ENCODE measurements around the gene MPV17. TPM values are rescaled to one million over a fixed set of nuclear protein-coding genes. Genes with fewer than 3 reads are reported as not detected.

MPV17 gene
- total RNA-seq, 2 donors from 2014 or later, result 46.6 to 59.6 TPM

GRCh38 chr2:27316655-27317412, 6.1 kb downstream of the MPV17 start:
- 91 to 98% methylated on average over 10 to 12 of the region's 12 CpGs for WGBS, 2 experiments (ENCODE audit: insufficient coverage in 1 of 2, insufficient read length in 1 of 2)
- H3K27ac ChIP-seq (ENCODE audit: low read depth, low read length), result no peak overlapping the region
- H3K36me3 ChIP-seq (ENCODE audit: control insufficient read depth, insufficient read depth, low read length), result no peaks in the 10 kb centered on the region
- H3K9ac ChIP-seq (ENCODE audit: extremely low read depth, low read length, poor library complexity, severe bottlenecking), result no peak overlapping the region
- Mint-ChIP-seq H3K4me1 (peaks cover 5% of the 10 kb centered on the region), H3K27ac (no peak overlapping the region), H3K27me3 (ENCODE audit: insufficient read depth) (peaks cover 2% of the 10 kb centered on the region), H3K36me3 (ENCODE audit: low read depth) (no peaks in the 10 kb centered on the region), H3K9me3 (no peaks in the 10 kb centered on the region), H3K4me3 (no peak overlapping the region)
- no peaks in the 10 kb centered on the region for H3K9me3 ChIP-seq (ENCODE audit: control insufficient read depth, low read length)
- DNase-seq, result no peak
- H3K27me3 ChIP-seq (ENCODE audit: control insufficient read depth, insufficient read depth, low read length, poor library complexity, severe bottlenecking), result no peaks in the 10 kb centered on the region
- H3K4me3 ChIP-seq (ENCODE audit: low read length), result no peak overlapping the region
- TF ChIP-seq CTCF (conservative IDR thresholded peaks at IDR 0.05), result no peak
- H3K4me1 ChIP-seq (ENCODE audit: control insufficient read depth, insufficient read depth, low read length), result no peaks in the 10 kb centered on the region

- H3K36me3 ChIP-seq (ENCODE audit: control insufficient read depth, insufficient read depth, low read length), result no peaks in the 10 kb centered on the region
- Mint-ChIP-seq H3K27ac (no peak overlapping the region), H3K4me3 (no peak overlapping the region), H3K9me3 (no peaks in the 10 kb centered on the region), H3K4me1 (no peaks in the 10 kb centered on the region), H3K27me3 (ENCODE audit: insufficient read depth) (peaks cover 2% of the 10 kb centered on the region), H3K36me3 (ENCODE audit: low read depth) (no peaks in the 10 kb centered on the region)
- no peaks in the 10 kb centered on the region for H3K4me1 ChIP-seq (ENCODE audit: control insufficient read depth, insufficient read depth, low read length)
- TF ChIP-seq CTCF (conservative IDR thresholded peaks at IDR 0.05), result no peak
- H3K27me3 ChIP-seq (ENCODE audit: control insufficient read depth, insufficient read depth, low read length, poor library complexity, severe bottlenecking), result no peaks in the 10 kb centered on the region
- H3K9ac ChIP-seq (ENCODE audit: extremely low read depth, low read length, poor library complexity, severe bottlenecking), result no peak overlapping the region
- no peak overlapping the region for H3K4me3 ChIP-seq (ENCODE audit: low read length)
- H3K27ac ChIP-seq (ENCODE audit: low read depth, low read length), result no peak overlapping the region
- no peaks in the 10 kb centered on the region for H3K9me3 ChIP-seq (ENCODE audit: control insufficient read depth, low read length)
- WGBS, 2 experiments (ENCODE audit: insufficient coverage in 1 of 2, insufficient read length in 1 of 2), result 77 to 89% methylated on average over 7 to 8 of the region's 8 CpGs
- DNase-seq, result no peak
These were observed 7.8 kb downstream of the MPV17 start for GRCh38 chr2:27315122-27315521.

GRCh38 chr2:27314709-27315108, 8.2 kb downstream of the MPV17 start:
- H3K4me1 ChIP-seq (ENCODE audit: control insufficient read depth, insufficient read depth, low read length), result no peaks in the 10 kb centered on the region
- H3K27ac Mint-ChIP-seq, result no peak overlapping the region
- peaks cover 1% of the 10 kb centered on the region for H3K27me3 ChIP-seq (ENCODE audit: control insufficient read depth, insufficient read depth, low read length, poor library complexity, severe bottlenecking)
- H3K9me3 Mint-ChIP-seq, result no peaks in the 10 kb centered on the region
- no peak overlapping the region for H3K4me3 ChIP-seq (ENCODE audit: low read length)
- no peak overlapping the region for H3K4me3 Mint-ChIP-seq
- no peaks in the 10 kb centered on the region for H3K4me1 Mint-ChIP-seq
- DNase-seq, result no peak
- no peaks in the 10 kb centered on the region for H3K36me3 ChIP-seq (ENCODE audit: control insufficient read depth, insufficient read depth, low read length)
- peaks cover 2% of the 10 kb centered on the region for H3K27me3 Mint-ChIP-seq (ENCODE audit: insufficient read depth)
- WGBS, 2 experiments (ENCODE audit: insufficient coverage in 1 of 2, insufficient read length in 1 of 2), result 88 to 93% methylated on average over 3 to 9 of the region's 9 CpGs
- TF ChIP-seq CTCF (conservative IDR thresholded peaks at IDR 0.05), result no peak
- H3K27ac ChIP-seq (ENCODE audit: low read depth, low read length), result no peak overlapping the region
- H3K9me3 ChIP-seq (ENCODE audit: control insufficient read depth, low read length), result no peaks in the 10 kb centered on the region
- H3K36me3 Mint-ChIP-seq (ENCODE audit: low read depth), result peaks cover 2% of the 10 kb centered on the region
- H3K9ac ChIP-seq (ENCODE audit: extremely low read depth, low read length, poor library complexity, severe bottlenecking), result no peak overlapping the region

All from endodermal cell (in vitro differentiated cells).